Measurements from ENCODE around the gene MT3.

- TF ChIP-seq CTCF (conservative IDR thresholded peaks at IDR 0.05; ENCODE audit: low read length) (no peak), EZH2phosphoT487 (IDR thresholded peaks at IDR 0.05; ENCODE audit: borderline replicate concordance) (no peak)
These were observed 25.2 kb downstream of the MT3 start for GRCh38 chr16:56614549-56614991.
